GM18858 (cell line): Measurements from ENCODE around the gene GRB7.
"Not testable (repeated sequence)": the region's sequence is repeated elsewhere in the genome, so short reads cannot be mapped to it uniquely, and the experiment has no call there.

Experiments
- ATAC-seq: cut with Tn5 transposase; IDR thresholded peaks from one replicate; pipeline ENCODE4 v1.9.1; 2021; ENCODE audit not compliant: unreplicated experiment

Gene GRB7

DNA sequence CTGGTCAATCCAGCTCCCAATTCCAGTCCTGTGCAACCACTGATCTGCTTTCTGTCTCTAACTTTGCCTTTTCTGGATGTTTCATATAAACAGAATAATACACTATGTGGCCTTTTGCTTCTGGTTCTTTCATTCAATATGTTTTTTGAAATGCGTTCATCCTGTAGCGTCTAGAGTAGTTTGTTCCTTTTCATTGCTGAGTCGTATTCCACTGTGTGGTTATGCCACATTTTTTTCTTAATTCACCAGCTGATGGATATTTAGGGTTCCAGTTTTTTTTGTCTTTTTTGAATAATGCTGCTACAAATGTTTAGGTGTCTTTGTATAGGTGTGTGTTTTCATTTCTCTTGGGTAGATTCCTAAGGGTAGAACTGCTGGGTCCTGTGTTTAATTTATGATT lies 5.2 kb upstream of the GRB7 start:
- no peak for ATAC-seq

DNA sequence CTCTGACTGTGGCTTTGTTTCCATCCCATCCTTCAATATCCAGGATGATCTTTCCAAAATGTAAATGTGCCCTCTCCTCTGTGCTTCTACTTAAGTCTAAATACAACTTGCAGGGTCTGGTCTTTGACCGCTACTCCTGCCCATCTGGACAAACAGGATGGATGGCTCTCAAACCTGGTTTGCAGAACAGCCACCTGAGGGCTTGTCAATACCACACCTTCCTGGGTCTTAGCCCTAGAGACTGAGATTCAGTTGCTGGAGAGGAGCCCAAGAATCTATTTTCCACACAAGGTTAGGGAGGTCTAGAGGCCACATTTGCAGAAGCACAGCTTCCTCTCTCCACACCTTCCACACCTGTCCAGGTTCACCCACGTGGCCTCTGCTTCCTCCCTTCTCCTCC lies 1.9 kb upstream of the GRB7 start:
- no peak for ATAC-seq

DNA sequence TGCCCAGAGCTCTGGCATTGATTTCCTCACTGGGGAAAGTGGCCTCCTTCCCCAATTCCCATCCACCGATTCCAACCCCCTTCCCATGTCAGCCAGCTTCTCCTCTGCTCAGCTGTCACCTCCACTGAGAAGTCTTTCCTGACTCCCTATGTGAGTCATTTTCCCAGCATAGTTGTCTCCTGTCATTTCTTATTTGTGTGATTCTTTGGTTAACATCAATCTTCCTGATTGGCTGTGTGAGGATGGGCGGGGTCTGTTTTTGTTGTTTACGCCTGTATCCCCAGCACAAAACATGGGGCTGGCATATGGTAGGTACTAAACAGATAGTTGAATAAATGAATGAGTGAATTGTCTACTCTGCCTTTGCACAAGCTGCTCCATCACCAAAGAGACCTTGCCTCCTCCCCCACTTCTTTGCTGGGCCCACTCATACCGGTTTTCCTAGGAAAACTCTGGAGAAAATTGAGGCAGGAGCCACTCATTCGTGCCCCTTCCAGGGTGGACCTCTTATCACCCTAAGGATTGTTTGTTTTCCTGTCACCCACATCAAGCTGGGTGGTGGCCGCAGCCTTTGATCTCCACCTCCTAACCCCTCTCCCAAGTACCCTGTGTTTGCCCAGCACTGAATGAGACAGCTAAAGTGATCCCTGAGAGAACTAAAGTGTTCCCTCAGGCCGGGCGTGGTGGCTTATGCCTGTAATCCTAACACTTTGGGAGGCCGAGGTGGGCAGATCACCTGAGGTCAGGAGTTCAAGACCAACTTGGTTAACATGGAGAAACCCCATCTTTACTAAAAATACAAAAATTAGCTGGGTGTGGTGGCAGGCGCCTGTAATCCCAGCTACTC lies 1.2 kb upstream of the GRB7 start:
- no peak for ATAC-seq

DNA sequence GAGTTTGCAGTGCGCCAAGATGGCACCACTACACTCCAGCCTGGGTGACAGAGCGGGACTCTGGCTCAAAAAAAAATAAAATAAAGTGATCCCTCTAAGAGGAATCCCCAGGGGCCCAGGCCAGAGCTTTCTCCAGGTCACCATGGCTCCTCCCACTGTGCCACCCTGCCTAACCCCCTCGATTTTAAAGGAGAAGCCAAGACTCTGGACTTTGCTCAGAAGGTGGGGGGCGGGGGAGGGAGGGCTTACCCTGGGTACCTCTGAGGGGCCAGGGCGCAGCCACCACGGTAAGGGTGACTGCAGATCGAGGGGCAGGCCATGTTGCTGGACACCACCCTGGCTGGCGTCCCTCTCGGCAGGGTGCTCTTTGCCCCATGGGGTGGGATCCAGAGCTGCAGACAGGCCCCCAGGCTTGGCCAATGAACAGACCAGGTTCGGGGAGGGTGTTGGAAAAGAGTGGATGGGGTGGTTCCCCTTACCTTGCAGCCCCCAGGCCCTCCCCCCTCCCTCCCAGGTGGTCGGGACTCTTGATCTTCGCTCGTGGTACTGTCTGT lies 455 bp upstream of the GRB7 start:
- ATAC-seq = no peak

DNA sequence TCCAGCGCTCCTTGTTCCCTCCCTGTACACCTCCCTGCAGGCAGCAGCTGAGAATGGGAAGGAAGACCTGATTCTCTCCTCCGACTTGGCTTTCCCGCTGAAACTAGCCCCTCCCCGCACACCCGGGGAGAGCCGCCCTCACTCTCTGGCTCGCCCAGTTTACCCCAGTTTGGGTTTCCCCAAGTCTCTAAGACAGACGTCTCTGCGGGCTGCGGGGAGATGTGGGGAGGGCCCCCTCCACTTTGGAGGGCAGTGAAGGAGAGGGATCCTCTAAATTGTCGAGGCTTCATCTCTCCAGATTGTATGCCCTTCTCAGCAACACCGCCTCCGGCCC lies 797 bp downstream of the GRB7 start:
- no peak for ATAC-seq

DNA sequence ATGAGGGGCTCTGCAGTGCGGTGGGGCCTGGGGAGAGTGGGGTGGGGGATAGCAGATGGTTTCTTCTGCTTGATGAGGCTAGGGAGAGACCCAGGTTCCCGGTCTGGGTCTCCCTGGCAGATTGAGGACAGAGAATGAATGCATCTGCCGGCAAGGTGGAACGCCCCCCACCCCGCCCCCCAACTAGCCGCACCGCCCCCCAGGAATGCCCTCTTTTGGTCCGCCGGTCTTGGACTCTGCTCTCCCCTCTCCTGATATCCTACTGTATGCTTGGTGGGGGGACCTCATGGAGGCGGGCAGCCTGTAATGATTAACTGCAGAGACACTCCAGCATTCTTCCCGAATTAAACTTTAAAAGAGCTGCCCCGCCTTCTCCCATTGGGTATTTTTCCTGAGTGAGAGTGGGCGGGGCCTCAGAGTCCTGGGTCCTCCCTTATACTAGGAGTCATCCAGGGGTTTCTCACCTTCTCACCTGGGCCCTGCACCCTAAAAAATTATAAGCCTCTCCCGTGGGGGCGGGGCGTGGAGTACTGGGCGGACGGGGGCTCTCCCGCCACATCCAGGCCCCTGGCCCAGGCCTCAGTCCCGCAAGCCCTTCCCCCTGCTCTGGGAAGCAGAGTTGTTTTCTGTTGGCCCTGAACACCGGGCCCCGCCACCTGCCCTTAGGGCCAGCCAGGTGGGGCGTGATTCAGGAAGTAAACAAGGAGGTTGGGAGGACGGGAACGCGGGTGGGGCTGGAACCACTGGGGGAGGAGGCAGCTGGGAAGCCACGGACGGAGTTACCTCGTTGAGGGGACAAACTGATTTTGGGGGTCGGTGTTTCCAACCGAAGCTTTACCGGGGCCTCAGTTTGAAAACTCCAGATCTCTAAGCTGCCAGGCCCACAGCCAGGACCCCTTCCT lies 1.5 kb downstream of the GRB7 start:
- no peak for ATAC-seq

DNA sequence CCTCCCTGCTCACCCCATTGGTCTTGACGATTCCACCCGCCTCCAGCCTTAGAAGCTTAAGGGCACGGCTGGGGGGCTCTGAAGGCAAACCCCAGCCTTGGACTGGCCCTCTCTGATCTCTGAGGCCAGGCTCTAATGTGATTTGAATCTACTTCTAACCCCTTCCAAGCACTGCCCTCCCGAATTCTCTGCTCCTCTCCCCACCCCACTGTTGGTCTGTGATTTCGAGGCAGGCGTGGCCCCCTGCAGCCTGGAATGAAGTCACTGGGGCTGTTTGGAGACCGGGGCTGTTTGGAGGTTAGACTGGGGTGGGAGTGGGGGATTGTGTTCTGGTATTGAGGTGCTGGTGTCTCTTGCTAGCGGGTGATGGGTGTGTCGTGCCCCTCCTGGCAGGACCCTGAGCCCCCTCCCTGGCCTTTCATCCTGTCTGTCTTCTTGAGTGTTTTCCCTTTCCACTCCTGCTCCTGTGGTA lies 2.2 kb downstream of the GRB7 start:
- ATAC-seq = no peak

DNA sequence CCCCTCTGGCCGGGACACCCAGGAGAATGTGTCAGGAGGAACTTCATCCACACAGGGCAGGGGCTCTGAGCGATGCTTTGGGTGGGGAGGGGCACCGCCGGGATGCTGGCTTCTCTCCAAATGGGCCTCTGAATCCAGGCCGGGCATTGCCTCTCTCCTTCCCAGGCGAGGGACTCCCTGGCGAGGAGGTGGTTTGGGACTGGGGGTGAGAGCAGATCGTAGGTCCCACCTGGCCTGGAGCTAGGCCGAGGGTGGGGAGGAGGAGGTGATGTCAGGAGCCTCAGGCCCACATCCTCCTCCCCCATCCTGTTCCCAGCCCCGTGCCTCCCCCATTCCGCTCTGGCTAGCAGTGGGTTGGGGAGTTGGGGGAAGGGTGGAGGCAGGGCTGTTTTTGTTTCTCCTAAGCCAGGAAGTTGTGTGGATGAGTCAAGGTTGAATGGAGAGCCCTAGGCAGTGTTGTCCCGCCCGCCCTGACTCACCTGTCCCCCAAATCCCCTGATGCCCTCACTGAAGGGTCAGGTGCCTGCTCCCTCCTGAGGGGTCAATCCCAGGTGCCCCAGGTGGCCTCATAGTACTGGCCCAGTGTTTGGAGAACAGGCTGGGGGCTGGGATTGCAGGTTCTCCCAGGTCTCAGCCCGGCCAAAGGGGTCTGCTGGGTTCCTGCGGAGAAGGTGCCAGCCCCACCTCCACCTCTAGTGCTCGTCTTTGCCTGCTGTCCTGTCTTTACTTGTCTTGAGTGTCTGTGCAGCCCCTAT lies 2.8 kb downstream of the GRB7 start:
- ATAC-seq = no peak

DNA sequence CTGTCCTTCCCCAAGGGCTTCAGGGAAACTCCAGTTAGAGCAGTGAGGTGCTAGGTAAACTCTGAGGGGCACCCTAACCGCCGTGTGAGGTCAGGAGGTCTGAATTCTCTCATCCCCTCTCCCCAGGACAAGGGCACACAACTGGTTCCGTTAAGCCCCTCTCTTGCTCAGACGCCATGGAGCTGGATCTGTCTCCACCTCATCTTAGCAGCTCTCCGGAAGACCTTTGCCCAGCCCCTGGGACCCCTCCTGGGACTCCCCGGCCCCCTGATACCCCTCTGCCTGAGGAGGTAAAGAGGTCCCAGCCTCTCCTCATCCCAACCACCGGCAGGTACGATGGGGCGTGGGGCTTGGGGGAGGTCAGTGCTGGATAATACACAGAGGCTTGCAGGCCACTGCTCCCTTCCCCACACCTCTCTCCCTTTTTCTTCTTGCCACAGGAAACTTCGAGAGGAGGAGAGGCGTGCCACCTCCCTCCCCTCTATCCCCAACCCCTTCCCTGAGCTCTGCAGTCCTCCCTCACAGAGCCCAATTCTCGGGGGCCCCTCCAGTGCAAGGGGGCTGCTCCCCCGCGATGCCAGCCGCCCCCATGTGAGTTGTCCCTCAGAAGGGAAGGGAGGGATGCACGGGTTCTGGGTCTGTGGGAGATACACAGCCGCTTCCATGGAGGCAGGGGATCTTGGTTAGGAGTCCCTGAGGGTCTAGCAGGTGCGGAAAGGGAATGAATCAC lies 4.6 kb downstream of the GRB7 start:
- no peak for ATAC-seq

DNA sequence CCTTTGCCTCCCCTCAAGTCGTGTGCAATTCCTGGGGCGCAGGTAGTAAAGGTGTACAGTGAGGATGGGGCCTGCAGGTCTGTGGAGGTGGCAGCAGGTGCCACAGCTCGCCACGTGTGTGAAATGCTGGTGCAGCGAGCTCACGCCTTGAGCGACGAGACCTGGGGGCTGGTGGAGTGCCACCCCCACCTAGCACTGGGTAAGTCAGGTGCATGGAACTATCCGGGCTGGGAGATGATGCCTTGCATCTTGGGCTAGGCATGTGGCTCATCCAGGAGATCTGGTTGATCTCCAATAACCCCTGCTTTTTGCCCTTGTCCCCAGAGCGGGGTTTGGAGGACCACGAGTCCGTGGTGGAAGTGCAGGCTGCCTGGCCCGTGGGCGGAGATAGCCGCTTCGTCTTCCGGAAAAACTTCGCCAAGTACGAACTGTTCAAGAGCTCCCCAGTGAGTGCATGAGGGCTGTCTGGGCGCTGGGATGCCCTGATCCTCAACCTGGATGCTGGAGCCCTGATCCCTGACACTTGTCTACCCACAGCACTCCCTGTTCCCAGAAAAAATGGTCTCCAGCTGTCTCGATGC lies 5.2 kb downstream of the GRB7 start:
- ATAC-seq = no peak

DNA sequence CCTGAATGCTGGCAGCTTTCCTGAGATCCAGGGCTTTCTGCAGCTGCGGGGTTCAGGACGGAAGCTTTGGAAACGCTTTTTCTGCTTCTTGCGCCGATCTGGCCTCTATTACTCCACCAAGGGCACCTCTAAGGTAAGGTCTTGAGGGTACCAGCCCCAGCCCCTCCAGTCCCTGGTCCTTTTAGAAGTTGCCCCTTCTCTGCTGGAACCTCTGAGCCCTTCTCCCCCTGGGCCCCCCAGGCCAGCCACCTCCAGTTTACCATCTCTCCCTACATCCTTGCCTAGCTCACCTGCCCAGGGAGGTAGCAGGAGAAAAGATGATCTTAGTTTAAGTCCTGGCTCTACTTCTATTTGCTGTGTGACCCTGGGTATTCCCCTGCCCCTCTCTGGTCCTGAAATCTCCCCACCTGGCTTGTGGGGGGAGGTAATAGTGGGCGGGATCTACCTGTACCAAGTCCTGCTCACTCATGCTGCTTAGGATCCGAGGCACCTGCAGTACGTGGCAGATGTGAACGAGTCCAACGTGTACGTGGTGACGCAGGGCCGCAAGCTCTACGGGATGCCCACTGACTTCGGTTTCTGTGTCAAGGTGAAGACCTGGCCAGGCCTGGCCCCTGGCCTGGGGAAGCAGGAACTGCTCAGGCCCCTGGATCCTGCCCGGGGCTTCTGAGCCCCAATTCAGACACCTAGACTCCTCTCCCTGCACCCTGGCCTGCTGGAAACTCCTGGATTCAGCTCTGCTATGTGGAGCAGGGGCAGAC lies 6.5 kb downstream of the GRB7 start:
- no peak for ATAC-seq

DNA sequence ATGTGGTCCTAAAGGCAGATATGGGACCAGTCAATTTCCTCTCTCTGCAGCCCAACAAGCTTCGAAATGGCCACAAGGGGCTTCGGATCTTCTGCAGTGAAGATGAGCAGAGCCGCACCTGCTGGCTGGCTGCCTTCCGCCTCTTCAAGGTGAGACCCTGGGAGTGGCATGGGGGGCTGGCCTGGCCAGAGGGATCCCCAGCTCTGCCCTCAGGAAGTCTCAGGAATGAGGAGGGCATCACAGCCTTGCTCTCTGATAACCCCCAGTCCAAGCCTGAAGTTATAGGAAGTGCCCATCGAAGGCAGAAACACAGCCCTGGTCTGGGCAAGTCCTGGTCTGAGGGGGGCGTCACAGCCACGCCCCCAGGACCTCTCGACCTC lies 7.1 kb downstream of the GRB7 start:
- ATAC-seq = no peak

DNA sequence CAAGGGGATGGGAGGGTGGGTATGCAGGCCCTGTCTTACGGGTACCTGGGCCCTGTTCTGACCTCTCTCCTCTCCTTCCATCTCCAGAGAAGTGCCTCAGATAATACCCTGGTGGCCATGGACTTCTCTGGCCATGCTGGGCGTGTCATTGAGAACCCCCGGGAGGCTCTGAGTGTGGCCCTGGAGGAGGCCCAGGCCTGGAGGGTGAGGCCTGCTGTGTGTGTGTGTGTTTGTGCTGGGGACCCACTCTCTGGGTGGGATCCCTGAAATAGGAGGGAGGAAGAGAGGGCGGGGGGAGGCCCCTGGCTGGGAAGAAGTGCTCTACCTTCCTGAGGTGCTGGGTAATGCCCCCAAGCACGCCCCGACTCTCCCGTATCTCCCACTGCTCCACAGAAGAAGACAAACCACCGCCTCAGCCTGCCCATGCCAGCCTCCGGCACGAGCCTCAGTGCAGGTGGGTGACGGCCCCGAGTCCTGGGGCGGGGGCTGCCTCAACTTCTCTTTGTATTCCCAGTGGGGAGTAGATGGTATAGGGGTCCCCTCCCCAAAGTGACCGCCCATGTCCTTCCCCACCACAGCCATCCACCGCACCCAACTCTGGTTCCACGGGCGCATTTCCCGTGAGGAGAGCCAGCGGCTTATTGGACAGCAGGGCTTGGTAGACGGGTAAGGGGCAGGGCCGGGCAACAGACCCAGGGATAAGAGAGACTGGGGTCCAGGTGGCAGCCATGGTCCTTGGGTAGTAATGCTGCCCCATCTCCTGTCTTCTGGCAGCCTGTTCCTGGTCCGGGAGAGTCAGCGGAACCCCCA lies 7.8 kb downstream of the GRB7 start:
- ATAC-seq = no peak

DNA sequence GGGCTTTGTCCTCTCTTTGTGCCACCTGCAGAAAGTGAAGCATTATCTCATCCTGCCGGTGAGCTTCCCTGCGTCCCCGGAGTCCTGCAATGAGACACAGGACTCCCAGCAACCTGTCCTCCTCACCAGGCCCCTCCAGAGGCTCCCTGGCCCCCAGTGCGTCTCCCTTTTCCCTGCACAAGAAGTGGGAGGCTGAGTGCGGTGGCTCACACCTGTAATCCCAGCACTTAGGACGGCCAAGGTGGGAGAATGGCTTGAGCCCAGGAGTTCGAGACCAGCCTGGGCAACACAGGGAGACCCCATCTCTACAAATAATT lies 8.4 kb downstream of the GRB7 start:
- ATAC-seq = no peak

DNA sequence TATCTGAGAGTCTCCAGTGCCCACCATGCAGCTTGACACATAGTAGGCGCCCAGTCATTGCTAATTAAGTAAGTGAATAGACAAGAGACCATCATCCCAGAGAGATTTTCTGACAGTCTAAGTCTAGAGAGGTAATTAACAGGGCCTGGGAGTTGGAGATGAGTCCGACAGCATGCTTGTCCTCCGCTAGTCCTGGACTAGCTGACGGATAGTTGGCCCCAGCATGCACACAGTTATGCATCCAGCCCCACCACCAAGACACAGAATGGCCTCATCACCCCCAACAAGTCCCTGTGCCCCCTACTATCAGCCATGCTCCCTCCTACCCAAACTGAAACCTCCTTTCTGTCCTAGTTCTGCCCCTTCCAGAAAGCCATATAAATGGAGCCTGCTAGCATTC lies 10.0 kb downstream of the GRB7 start:
- ATAC-seq = no peak

DNA sequence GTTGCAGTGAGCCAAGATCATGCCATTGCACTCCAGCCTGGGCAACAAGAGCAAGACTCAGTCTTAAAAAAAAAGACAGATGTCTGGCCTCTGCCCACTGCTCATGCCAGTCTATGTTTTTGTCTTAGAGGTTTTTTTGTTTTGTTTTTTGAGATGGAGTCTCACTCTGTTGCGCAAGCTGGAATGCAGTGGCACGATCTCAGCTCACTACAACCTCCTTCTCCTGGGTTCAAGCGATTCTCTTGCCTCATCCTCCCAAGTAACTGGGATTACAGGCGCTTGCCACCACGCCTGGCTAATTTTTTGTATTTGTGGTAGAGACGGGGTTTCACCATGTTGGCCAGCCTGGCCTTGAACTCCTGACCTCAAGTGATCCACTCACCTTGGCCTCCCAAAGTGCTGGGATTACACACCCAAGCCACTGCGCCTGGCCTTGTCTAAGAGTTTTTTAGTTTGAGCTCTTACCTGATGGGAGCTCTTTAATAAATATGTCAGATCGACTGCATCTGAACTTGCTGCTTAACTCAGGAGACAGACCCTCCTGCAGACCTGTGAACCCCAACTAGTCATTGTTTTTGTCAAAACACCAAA lies 10.8 kb downstream of the GRB7 start:
- not testable (repeated sequence) for ATAC-seq

DNA sequence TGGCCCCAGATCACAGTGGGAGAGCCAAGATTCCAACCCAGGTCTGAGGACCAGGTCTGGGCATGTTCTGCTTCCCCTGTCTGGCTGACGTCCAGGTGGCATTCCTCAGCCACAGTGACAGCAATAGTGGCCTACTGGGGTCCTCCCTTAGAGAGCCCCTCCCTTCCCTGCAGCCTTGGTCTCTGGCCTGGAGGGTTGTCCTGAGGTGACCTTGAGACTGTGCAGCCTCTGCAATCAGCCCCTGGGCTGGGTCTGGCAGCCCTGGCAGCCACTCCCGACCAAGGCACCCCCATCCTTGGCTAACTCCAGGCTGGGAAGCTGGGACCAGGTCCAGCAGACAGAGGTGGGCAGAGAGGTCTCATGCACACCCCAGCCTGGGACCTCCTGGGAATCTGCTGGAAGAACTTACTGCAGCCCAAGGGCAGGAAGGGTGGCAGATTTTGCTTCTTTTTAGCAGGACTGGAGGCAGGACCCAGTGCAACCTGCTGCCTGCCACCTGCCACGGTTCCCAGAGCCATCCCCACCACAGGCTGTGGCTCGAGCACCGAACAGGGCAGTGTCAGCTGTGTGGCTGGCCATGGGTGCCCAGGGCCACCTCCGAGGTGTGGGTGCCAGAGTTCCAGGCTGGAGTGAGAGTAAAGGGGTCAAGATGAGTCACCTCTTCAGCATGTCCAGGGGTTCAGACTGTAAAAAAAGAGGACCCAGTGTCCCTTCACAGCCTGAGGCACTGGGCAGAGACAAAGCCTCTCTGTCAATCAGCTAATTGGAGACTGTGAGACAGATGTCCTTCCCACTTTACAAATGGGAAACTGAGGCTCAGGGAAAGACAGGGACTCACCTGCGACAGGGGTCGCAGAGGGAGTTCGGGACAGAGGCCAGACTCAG lies 12.6 kb downstream of the GRB7 start:
- ATAC-seq = no peak
